AML-193 (cell line): ENCODE results near the gene EXOC4.
A peak's percentile ranks its signal among the peaks of the same experiment; 100 is the strongest.

Experiments used
- DNase-seq, 2 experiments: peaks; one replicate each; lab custom pipeline; 2025; lab: John Stamatoyannopoulos, UW

Gene EXOC4

DNA sequence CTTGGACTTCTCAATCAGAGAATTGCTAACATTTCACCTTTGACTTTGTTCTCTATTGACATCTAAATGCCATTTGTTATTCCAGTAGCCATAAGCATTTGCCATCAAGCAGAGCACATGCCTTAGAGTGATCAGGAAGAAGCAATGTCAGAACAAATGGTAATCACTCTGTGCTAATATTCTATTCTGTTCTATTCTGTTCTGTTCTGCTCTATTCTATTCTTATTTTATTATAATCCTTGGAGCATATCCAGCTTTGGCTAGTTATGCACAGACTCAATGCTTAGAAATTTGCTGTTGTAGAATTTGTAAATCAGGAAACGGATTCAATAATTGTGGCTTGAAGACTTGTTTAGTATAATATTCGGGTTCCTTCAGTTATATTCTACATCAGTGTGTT, 175.4 kb downstream of the EXOC4 start:
- no peak for DNase-seq

DNA sequence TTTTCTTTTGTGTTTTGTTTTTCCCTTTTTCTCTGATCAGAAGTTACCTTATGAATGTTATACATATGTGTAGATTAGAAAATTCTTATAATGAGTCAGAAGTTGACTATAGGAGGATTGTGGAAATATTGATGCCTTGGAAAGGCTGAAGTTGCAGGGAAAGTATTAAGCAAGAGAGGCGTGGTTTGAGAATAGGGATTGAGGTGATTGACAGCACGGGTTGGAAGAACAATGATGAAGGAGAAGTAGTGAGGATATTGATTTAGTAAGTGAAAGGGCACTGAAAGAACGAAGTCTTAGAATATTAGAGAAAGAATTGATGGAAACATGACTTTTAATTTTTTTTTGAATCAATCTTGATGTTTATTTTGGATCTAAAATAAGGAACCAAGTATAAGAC, 176.0 kb downstream of the EXOC4 start:
- no peak for DNase-seq

DNA sequence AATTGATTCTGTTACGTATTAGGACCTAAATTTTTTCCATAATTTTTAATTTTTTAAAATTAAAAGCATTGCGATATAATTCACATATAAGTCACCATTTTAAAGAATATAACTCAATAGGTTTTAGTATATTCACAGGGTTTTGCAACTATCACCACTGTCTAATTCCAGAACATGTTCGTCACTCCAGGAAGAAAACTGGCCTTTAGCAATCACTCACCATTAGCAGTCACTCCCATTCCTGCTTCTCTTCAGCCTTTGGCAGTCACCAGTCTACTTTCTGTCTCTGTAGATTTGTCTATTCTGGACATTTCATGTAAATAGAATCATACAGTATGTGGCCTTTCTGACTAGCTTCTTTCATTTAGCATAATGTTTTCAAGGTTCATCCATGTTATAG, 176.5 kb downstream of the EXOC4 start:
- no peak for DNase-seq

- no peak for DNase-seq
Measured at GRCh38 chr7:133431134-133431724, 178.4 kb downstream of the EXOC4 start.

DNA sequence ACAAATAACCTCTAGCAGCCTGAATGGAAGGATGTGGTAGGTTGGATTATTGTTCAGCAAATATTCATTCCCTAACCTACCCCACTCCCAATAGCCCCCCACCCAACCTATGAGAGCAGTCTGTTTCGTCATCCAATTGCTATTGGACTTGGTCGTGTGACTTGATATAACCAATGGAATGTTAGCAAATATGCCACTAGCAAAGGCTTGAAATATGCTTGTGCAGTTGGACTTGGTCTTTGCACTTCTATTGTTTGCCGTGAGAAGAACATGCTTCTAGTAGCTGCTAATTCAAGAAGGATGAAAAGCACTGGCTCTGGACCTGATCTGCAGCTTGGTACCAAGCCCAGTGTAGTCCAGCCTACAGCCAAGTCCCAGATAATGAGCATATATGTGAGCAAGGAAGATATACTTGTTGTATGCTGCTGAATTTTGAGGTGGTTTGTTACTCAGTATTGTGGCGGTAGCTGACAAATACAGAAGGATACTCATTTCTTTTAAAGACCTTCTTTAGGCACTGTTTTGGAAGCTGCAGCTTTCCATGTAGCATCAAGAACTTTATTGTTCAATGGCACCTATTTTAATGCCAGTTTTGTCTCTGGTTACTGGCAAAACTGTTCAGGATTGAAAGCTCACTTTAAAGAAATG, 180.4 kb downstream of the EXOC4 start:
- DNase-seq = no peak

DNA sequence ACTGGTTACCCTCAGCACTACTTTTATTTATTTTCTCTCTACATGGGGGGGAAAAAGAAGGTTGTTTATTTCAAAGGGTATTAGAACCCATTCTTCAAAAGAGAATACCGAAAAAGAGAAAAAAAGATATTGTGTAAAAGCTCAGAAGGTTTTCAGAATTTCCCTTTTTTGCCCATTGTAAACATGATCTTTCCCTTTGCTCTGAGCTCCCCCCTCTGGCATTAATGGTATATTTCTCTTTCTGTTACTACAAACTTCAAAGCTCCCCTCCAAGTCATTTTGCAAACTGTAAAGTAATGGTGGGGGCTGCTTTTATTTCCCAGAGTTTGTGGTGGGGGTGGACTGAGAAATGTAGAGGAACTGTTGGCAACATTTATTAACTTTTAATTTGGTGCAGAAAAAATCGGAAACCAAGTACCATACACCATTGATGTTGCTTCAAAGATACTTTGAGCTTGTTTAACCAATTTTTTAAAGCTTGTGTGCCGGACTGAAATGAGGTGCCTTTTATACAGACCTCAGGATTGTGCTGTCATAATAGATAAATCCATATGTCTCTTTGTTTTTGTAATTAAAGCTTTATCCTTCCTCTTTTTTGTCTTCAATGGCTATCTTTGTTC, 181.5 kb downstream of the EXOC4 start:
- peak; percentile 54 to 60 for DNase-seq

DNA sequence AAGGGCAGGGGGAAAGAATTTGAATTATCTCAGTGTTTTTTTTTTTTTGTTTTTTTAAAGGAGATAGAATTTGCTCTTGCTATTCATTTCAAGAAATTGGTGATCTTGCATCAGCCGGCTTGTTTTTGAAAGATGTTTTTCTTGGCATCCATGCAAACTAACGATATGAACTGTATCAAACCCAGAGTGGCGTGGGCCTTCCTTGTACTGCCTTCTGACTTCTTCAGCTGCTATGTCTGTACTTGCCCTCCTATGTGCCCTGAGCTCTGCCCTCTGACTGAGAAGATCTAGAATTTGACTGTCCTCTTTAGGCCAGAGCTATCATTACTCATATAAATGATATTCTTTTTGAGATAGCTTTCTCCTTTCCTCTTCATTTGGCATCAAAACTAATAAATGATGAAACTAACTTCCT, 183.1 kb downstream of the EXOC4 start:
- DNase-seq = no peak

DNA sequence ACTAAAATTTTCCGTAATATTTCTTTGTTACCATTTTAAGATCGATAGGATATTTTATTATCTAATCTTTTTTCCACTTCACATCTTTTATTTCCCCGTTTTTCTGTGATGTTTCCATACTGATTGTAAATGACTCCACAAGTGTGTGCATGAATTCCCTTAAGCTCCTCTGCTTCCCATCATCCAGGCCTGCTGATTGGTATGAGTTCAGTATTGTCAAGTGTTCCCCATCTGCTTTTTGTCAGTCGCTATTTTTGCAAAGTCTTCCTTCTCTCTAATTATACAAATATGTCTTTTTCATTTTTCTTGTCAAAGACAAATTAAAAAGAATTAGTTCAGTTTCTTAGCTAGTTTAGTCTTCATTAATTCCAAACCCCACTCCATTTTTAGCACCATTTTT, 184.7 kb downstream of the EXOC4 start:
- DNase-seq = no peak

DNA sequence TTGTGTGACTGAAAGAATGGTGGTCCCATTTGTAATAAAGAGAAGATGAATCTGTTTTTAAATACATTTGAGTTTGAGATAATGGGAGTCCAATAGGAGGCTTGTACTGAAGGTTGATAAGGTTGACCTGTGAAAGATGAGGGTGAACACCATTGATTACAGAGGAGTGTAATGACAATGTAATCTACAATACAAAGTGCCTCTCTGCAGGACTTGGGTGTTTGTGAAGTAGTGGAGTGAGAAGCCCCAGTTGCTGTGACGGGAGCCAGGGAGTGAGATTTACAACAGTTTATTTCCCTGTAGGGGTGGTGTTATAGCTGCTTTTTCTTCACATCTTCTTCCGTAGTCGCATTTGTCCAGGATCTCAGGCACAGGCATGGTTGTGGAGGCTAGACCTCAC, 189.9 kb downstream of the EXOC4 start:
- DNase-seq = no peak

DNA sequence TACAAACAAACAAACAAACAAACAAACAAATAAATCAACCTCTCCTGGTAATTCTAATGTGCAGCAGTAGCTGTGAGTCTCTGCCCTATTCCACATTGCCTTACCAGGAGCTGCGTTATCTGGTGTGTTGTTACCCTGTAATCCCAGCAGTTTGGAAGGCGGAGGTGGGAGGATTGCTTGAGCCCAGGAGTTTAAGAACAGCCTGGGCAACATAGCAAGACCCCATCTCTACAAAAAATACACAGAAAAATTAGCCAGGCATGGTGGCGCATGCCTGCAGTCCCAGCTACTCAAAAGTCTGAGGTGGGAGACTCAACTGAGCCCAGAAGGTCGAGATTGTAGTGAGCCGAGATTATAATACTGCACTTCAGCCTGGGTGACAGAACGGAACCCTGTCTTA, 192.7 kb downstream of the EXOC4 start:
- no peak for DNase-seq

- DNase-seq = no peak
Measured at GRCh38 chr7:133448012-133448411, 195.1 kb downstream of the EXOC4 start.

- DNase-seq = no peak
Measured at GRCh38 chr7:133452577-133452976, 199.7 kb downstream of the EXOC4 start.

DNA sequence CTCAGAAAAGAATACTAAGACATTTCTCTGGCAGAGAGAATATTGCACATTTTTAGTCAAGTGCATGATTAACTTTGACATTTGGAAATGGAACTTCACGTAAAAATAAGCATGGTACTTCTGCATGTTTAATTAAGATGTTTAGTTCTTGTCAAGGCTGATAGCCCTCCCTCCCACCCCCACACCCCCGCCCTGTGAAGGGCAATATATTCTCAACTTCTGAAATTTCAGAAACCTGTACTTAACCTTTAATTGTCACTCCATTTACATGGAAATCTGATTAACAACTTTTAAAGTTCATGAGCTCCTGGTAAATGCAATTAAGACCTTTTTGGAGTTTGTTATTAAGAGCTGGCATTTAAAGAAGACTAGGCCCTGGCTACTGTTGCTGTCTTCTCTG, 205.8 kb downstream of the EXOC4 start:
- DNase-seq = no peak

- no peak for DNase-seq
Measured at GRCh38 chr7:133461421-133461820, 208.5 kb downstream of the EXOC4 start.

GRCh38 chr7:133475655-133476054, 222.8 kb downstream of the EXOC4 start:
- DNase-seq = no peak

DNA sequence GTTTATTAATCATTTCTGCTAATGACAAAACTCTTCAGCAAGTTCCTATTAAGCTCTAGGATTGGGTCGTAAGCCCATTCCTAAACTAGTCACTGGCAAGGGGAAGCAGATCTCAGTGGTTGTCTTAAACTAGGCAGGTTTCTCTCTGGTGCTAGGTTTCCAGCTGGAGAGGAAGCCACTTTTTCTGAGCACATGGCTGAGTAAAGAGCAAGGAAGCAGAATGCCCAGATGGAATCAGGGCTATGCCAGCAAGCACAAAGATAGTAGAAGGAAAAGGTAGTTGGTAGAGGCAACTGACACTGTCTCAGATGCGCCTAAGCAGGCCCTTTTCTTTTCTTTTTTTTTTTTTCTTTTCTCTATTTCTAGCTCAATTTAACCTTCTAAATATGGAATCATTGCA, 224.9 kb downstream of the EXOC4 start:
- DNase-seq = no peak

- no peak for DNase-seq
Measured at GRCh38 chr7:133478591-133479135, 225.8 kb downstream of the EXOC4 start.

DNA sequence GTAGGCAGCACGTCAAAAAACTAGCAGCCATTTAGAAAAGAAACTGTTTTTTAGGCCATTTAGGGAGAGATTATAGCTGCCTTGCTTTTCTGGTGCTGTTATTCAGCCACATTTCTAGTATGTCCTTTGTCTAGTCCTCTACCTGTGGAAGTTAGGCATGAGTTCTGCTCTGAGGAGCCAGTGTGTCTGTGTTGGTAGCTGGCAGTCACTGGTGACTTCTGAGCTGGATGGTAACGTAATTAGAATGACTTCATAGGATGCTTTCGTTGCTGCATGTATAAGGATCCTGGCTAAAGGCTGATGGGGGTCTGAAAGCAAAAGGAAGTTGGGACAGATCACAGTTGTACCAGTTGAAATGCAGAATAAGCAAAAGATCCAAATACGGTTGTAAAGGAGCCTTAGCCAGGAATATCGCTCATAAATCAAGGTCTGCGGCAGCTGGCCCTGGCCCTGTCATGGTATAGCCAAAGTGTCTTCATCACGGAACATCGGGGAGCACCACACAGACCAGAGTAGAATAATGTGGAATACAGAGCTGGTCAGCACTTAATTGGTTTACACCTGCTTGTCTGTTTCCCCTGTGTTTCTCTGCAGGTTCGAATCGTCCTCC, 226.7 kb downstream of the EXOC4 start:
- no peak for DNase-seq

DNA sequence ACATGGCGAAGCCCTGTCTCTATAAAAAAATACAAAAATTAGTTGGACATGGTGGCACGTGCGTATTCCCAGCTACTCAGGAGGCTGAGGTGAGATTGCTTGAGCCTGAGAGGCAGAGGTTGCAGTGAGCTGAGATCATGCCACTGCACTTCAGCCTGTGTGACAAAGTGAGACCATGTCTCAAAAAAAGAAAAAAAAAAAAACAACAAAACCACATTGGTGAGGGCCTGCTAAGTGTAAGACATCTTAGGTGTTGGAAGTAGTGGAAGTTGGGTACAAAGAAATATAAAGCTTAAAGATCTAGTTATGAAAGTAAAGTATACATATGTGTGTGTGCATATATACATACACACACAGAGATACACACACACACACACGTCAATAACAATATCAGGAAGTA, 228.0 kb downstream of the EXOC4 start:
- no peak for DNase-seq

- no peak for DNase-seq
Measured at GRCh38 chr7:133481676-133482075, 228.8 kb downstream of the EXOC4 start.

- no peak for DNase-seq
Measured at GRCh38 chr7:133482599-133482998, 229.7 kb downstream of the EXOC4 start.

DNA sequence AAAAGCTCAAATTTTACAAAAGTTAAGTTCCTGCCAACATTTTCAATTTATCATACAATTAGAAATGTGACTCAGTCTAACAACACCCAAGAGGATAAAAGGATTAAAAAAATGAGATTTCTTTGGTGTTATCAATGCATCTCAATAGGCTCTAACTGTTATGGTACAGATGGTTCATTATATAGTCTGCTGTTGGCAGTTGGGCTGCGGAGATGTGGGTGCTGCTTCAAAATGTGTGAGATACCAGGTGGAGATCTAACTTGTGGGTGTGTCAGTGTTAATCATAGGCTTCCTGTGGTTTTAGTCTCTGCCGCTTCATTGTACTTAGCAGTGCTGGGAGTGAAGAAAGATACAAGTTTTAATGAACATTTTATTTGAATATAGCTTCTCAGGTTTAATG, 231.2 kb downstream of the EXOC4 start:
- DNase-seq = no peak

- DNase-seq = no peak
Measured at GRCh38 chr7:133489906-133490305, 237.0 kb downstream of the EXOC4 start.
